ENCODE results near the gene TERT. TPM values are rescaled to one million over a fixed set of nuclear protein-coding genes. Genes with fewer than 3 reads are reported as not detected.

Gene TERT
- total and polyA plus RNA-seq, 2 of the 4 experiments (the other 2 are of a cell fraction), result not detected

- Histone ChIP-seq H3K9me3 (ENCODE audit: control insufficient read depth, insufficient read depth, low read length) (peaks cover 24% of the 10 kb centered on the region), H2BK20ac (ENCODE audit: low read depth, low read length) (no peak overlapping the region), H2BK120ac (ENCODE audit: low read depth, low read length) (no peak overlapping the region), H3K79me1 (ENCODE audit: low read depth in 1 of 2, low read length in 2 of 2) (no peaks in the 10 kb centered on the region), H3K4ac (ENCODE audit: low read depth, low read length) (no peak overlapping the region), H3K9me1 (ENCODE audit: insufficient read depth, low read length) (0 out of 2 replicates have a peak, but pooled peaks cover under 1% of the 10 kb centered on the region), H2BK15ac (ENCODE audit: low read depth, low read length) (no peak overlapping the region), H2AK9ac (replicated peaks; ENCODE audit: low read depth, low read length, poor library complexity) (no peak overlapping the region), H3K4me2 (ENCODE audit: low read depth, low read length) (no peak overlapping the region), H4K8ac (ENCODE audit: low read depth in 2 of 2, low read length in 2 of 2) (no peak overlapping the region), H4K5ac (ENCODE audit: low read depth, low read length) (no peak overlapping the region), H3K36me3 (ENCODE audit: control insufficient read depth, insufficient read depth, low read length) (no peaks in the 10 kb centered on the region), H3K14ac (replicated peaks; ENCODE audit: low read depth, low read length) (no peak overlapping the region), H3K23ac (ENCODE audit: low read depth, low read length) (no peak overlapping the region), H3K27me3 (ENCODE audit: control insufficient read depth, insufficient read depth, low read length) (no peaks in the 10 kb centered on the region), H3K27ac (ENCODE audit: insufficient read depth, low read length) (no peak overlapping the region), H3K9ac (ENCODE audit: low read depth, low read length) (no peak overlapping the region), H3K56ac (ENCODE audit: extremely low read depth, insufficient read depth, low read length) (no peak overlapping the region), H2BK5ac (ENCODE audit: low read depth, low read length, poor library complexity, severe bottlenecking) (no peak overlapping the region), H2AFZ (replicated peaks; ENCODE audit: low read length, poor library complexity) (no peak overlapping the region), H3K4me3 (ENCODE audit: insufficient read depth, low read depth, low read length) (no peak overlapping the region), H3K18ac (ENCODE audit: low read depth, low read length) (no peak overlapping the region), H3K4me1 (ENCODE audit: control insufficient read depth, insufficient read depth, low read length) (no peaks in the 10 kb centered on the region), H4K20me1 (ENCODE audit: insufficient read depth, low read length) (no peaks in the 10 kb centered on the region), H2AK5ac (ENCODE audit: low read depth, low read length) (no peak overlapping the region), H4K91ac (ENCODE audit: insufficient read depth, low read depth, low read length) (no peak overlapping the region)
- dilution Hi-C loops (cut with HindIII; ENCODE audit: low sequenced_read_pairs, unreplicated experiment) (no loop called here), intact Hi-C loops (cut with micrococcal nuclease) (no loop called here), in situ Hi-C loops (cut with MboI; ENCODE audit: low sequenced_read_pairs) (no loop called here)
- ChIA-PET POLR2A (ENCODE audit: unreplicated experiment) (no interaction called here), CTCF (no interaction called here)
- WGBS, 2 experiments (ENCODE audit: extremely low coverage in 2 of 2, insufficient read length in 1 of 2), result 78% methylated on average over 10 of the region's 18 CpGs; no CpG with 5 or more reads in 1 of the 2 experiments
- no TSS peak for BruUV-seq (replicated peaks)
- DNase-seq (no peak), ATAC-seq (ENCODE audit: low read depth) (no peak)
- no peak for TF ChIP-seq CTCF (conservative IDR thresholded peaks at IDR 0.05; ENCODE audit: low read depth, low read length)
Measured at GRCh38 chr5:1216918-1217295, 78.0 kb downstream of the TERT start.
